GM12891 (cell line): Measurements from ENCODE around the gene NOTCH1.
"Not testable (repeated sequence)": the region's sequence is repeated elsewhere in the genome, so short reads cannot be mapped to it uniquely, and the experiment has no call there.

ENCODE experiments used
- POLR2A ChIP-seq: IDR thresholded peaks from 2 replicates; pipeline ENCODE4 v1.6.1; 2011; ENCODE audit warnings: low read depth, low read length, control low read depth
- POLR2AphosphoS5 ChIP-seq: IDR thresholded peaks from 2 replicates; pipeline ENCODE4 v1.6.1; 2011; ENCODE audit warnings: low read depth, low read length, control low read depth
- POU2F2 ChIP-seq: IDR thresholded peaks from 2 replicates; pipeline ENCODE4 v1.6.1; 2011; ENCODE audit warnings: low read depth, mild to moderate bottlenecking, control low read depth, low read length, moderate library complexity
- SPI1 ChIP-seq: IDR thresholded peaks from 2 replicates; pipeline ENCODE4 v1.6.1; 2011; ENCODE audit warnings: low read depth, low read length, control low read depth
- TAF1 ChIP-seq: IDR thresholded peaks from 2 replicates; pipeline ENCODE4 v1.6.1; 2011; ENCODE audit warnings: low read depth, low read length, control low read depth

- TF ChIP-seq POLR2A, POLR2AphosphoS5, TAF1, SPI1, POU2F2: not testable (repeated sequence)
These were observed 28.8 kb upstream of the NOTCH1 start for GRCh38 chr9:136574606-136575005.
